Measurements from ENCODE around the gene COL10A1.
"Not testable (repeated sequence)": the region's sequence is repeated elsewhere in the genome, so short reads cannot be mapped to it uniquely, and the experiment has no call there.

Gene COL10A1

DNA sequence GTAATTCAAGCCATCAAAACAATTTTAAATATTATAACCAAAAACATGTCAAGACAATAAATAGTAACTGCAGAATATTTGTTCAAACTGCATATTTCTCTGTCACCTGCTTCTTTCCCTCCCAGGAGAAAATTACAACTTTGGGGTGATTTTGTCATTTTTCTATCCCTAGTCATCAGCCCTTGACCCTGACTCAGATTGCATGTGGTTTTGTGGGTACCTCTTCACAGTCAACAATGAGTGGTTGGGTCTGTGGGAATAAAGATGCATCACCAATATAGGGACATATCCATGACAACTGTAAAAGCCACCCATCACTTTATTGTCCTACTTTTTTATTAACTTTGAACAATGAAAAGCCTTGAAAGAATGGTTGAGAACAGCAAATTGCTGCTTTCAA lies 7.3 kb downstream of the COL10A1 start:
- DNase-seq, result no peak

DNA sequence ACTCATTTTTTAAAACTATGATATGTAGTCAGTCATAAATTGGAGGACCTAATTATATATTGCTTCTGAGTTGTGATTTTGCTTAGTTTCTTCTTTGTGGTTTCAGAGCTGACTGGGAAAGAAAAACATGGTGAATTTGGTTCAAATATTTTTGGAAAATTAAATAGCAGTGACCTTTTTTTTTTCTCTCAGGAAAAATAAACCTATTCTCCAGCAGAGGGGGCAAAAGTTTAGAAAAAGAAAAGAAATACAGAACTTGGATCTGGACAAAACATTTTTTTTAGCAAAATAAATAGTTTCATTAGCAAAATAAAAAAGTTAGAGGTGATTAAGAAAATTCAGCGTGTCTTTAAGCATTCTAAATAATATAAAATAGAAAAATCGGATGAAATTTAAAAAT lies 10.2 kb downstream of the COL10A1 start:
- DNase-seq, result no peak

DNA sequence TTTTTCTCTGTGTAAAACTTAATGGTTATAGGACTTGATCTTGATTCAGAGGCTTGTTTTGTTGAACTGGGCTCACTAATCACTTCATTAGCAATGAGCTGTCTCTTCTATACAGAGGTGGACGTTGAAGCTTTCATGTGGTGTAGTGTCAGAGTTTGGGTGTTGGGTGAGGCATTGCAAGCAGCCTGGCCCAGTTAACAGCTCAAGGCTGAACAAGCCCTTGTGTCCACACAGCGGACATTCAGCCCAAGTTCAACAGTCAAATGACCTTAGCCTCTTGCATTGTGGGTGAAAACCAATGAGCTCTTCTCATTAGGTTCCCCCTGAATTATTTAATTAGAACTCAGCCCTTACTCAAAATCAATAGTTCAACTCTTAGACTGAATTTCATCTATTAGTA lies 12.5 kb downstream of the COL10A1 start:
- DNase-seq, result no peak

DNA sequence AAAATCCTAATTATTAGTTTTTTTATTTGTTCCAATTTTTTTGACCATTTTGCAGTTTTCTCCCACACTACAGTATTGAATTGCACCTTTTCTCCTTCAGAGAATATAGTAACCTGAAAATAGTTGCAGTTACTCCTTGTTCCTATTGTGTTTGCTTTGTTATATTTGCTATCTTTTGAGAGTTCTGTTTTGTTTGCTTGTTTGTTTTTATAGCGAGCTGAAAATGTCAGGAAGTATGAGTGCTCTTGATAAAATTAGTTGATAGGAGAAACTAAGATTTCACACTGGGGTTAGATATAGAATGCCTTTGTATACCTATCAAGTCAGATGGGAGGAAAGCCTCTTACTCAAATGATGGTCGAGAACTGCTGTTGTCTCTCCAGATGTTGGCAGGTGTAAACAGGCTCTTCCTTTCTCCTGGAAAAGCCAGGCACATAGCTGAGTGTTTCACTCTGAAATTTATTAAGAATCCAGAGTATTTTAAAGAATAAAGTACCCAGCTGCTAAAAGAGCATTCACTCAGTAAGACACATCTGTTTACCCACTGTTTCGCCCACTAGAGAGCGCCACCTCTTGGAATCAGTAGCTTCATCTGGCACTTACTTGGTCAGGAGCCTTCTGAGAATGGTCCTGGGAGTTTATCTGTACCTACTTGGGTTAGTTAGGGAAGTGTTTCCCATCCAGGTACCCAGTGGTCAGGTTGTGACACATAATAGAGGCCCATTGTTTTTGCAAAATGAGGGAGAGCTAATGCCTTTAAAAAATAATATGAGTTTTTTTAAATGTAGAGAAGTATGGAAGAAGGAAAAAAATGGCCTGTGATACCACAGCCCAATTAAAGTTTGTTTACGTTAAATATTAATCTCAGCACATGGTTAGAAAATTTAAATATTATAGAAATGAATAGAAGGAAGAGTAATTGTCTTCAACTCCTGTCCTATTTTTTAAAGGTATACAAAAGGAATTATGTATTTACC lies 14.1 kb downstream of the COL10A1 start:
- DNase-seq, result peak; percentile 26

DNA sequence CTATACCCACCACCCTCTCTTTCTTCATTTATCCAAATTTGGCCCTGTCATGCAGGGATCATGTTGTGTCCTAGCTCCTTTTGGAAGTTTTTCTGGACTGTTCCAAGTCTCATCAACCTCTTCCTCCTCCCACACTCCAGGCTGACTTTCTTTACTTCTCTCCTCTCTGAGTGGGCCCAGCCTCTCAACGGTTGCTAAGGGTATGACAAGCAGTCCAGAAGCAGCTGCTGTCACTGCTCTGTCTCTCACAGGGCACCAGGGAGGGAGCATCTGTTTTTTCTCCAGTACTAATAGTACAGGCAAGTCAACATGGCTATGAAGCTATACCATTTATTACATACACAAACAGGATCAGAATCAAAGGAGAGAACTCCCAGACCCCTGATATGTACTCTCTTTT lies 17.1 kb downstream of the COL10A1 start:
- no peak for DNase-seq

DNA sequence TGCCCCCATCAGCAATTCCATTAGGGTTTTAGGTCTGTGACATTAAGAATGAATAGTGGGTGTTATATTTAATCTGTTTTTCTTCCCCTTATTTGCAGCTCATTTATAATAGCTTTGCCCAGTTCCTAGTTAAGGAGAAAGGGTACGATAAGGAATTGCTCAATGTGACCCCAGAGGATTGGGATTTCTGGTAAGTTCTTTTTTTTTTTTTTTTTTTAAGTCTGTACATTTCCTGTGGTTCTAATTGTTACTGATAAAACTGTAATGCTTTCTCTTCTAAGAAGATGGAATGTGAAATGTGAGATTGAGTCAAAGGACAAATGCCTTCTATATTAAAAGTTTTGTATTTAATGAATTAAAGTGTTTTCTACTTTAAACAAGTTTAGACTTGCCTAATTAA lies 19.8 kb downstream of the COL10A1 start:
- DNase-seq, result no peak

DNA sequence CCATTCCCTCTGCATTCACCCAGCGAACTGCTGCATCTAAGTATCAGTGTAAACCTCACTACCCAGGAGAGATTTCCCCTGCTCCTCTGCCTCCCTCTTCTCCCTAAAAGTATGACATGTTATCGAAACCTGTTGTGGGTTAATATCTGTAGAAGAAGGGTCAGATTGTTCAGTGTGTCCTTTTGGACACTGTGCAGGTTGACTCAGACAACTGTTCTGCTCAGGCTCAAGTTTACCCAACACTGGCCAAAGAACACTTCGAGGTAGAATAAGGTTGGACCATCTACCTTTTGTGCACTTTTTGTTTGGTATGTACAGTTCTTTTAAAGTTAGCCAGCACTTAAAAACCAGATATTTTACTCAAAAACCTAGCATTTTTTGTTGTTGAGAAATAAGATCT lies 20.7 kb downstream of the COL10A1 start:
- no peak for DNase-seq

DNA sequence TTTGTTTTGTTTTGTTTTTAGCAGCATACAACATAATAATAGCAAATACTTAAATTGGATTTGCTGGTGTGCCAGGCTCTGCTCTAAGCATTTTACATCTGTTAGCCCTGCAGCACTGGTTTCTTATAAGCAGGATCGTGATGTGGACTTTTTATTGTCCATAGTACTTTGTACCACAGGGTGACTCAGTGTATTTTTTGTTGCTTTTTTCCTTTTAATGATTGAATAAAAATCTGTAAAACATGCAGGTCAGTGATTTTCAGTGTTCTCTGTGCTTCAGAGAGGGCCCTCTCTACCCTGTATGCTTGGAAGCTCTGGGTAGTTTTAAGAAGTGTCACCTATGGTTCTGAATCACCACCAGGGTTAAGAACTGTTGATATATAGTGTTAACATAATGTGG lies 21.3 kb downstream of the COL10A1 start:
- DNase-seq, result no peak

DNA sequence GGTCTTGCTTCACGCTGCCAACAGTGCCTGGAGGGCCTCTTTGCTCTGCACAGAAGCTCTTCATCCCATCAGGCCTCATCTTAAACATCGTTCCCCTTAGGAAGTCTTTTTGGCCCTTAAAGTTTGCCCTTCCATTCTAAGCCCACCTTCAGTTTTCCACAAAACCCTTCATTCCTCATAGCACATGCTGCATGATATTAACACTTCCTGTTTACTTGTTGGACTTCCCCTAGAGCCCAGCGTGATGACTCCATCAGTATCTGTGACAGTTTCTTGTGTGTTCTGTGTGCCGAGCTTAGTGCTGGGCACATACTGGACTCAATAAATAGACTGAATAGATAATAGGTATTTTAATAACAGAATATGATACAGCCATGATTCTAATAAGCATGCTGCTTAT lies 23.1 kb downstream of the COL10A1 start:
- DNase-seq, result no peak

DNA sequence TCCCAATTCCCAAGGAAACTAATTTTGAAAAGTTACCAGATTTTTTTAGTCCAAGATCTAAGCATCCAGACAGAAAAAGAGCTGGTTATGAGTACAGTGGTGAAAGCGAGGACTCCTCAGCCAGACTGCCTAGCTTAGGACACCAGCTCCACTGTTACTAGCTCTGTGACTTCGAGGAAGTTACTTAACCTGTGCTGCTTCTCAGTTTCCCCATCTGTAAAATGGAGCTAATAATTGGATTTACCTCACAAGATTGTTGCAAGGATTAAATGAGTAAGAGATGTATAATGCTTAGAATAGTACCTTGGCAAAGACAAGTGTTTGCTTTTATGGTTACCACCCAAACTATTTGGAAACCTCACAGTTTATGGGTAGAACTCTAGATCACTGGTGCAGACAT lies 24.1 kb downstream of the COL10A1 start:
- no peak for DNase-seq

DNA sequence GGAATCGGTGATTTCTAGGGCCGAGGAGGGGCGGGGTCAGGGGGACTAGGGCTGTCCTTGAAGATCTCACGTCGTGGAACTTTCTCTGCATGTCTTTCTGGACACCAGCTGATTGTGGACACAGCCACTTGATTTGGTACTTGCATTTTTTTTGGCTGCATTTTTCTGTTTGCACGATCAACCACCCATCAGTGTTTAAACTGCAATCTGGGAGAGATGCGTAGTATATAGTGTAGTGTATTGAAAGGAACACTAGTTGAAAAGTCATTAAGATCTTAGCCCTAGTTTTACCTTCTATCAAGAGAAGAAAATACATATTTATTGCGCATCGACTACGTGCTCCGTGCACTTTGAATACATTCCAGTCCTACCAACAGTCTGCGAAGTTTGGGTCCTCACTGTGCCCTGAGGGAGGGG lies 24.6 kb downstream of the COL10A1 start:
- DNase-seq, result no peak

DNA sequence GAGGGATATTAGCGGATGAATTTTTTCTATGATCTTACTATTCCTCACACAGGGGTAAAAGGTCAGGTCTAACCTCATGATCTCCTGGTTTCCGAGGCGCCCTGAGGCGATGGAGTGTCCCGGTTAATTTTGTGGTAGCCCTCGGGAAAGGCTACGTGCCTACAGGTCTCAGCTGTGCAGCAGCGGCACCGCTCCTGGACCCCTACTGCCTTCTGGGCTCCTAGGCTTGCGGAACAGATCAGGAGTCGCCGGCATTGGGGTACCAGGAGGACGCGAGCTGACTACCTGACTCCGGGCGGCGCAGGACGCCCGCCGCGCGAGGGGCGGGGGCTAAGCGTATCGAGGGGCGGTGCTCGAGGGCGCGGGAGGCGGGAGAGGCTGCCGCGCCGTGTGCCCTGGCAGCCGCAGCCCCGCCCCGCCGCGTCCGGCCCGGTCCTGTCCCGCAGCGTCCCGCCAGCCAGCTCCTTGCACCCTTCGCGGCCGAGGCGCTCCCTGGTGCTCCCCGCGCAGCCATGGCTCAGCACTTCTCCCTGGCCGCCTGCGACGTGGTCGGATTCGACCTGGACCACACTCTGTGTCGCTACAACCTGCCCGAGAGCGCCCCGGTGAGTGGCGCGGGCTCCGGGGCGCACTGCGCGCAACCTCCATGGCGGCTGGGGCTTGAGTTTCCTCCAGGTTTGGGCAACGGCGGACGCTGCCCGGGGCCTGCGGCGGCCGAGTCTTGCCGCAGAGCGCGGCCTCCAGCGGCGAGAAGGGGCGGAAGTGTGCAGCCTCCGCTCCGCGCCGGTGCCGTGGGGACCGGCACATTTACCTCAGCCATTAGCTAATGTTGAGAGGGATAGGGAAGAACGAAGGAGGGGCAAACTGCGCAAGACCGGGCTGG lies 25.3 kb downstream of the COL10A1 start, which contains the start of gene NT5DC1:
Gene NT5DC1 (plus strand): TSS at position 435 of the 883 bp plus-strand sequence. CDS start 78 bp downstream, at position 513.
- peak; percentile 84 for DNase-seq

DNA sequence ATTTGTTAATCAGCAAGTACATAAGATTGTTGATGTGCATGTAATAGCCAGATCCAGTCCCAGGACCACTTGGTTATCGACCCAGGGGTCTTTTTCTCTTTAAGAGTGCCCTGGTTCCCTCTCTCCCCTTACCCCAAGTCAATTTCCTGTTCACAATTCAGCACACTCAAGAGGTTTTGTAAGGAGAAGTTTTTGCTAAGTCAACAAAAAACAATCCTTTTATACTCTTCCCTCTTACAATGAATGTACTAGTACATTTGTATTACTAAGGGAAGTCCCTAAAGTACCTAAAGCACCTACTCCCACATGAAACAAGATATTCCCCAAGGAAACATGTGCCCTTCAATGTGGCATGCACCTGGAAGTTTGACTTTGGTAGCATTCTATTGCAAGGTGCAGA lies 26.9 kb downstream of the COL10A1 start:
- DNase-seq, result no peak

DNA sequence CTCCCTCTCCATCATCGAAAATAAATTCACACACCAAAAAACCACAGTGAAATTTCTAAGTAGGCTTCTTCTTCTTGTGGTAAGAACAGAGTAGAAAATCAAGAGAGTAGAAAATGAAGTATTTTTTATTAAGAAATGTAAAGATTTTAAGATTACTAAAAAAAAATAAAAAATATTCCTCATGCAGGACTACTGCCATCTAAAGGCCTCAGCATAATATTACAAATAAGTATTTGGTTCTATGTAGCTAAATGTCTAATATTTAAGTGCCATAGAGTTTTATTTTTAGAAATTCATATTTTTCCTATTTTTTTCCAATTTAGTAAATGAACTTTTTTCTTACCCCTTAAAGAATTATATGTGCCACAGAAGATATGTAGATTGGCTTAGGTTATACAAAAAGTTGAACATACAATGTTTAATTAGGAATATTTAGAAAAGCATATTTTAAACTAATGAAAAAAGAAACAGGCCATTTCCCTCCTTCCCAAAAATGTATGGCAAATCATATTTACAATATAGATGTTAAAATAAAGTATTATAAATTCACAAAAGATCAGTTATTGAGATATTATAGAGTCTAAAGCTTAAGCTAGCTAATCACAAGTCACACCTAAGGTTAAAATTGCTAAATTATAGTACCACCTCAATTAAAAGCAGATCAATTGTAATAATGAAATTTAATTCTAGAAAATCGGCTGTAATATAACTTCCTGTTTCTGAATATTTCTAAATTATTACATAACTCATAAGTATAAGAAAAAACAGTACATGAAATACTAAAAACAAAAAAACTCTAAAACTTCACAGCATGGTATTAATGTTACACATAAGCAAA lies 28.7 kb downstream of the COL10A1 start:
- DNase-seq, result no peak

DNA sequence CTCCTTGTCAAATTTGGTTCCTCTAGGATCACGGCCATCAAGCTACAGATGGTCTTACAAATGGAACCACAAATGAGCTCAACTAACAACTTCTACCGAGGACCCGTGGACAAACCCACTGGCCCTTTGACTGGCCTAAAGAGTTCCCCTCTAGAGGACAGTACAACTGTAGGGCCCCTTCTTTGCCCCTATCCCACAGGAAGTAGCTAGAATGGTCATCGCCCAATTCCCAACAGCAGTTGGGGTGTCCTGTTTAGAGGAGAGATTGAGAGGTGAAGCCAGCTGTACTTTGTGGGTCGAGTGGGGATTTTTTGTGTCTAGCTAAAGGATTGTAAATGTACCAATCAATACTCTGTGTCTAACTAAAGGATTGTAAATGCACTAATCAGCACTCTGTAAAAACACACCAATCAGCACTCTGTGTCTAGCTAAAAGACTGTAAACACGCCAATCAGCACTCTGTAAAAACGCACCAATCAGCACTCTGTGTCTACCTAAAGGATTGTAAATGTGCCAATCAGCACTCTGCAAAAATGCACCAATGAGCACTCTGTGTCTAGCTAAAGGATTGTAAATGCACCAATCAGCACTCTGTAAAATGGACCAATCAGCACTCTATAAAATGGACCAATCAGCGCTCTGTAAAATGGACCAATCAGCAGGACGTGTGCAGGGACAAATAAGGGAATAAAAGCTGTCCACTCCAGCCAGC lies 29.7 kb downstream of the COL10A1 start:
- not testable (repeated sequence) for DNase-seq

DNA sequence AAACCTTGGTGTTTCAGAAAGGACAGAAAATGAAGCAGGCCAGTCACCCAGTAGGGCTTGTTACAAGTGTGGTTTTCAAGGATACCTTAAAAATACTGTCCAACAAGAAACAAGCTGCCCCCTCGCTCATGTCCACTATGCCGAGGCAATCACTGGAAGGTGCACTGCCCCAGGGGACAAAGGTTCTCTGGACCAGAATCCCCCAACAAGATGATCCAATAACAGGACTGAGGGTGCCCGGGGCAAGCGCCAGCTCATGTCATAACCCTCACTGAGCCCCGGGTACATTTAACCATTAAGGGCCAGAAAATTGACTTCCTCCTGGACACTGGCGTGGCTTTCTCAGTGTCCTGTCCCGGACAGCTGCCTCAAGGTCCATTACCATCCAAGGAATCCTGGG lies 31.9 kb downstream of the COL10A1 start:
- DNase-seq, result no peak

DNA sequence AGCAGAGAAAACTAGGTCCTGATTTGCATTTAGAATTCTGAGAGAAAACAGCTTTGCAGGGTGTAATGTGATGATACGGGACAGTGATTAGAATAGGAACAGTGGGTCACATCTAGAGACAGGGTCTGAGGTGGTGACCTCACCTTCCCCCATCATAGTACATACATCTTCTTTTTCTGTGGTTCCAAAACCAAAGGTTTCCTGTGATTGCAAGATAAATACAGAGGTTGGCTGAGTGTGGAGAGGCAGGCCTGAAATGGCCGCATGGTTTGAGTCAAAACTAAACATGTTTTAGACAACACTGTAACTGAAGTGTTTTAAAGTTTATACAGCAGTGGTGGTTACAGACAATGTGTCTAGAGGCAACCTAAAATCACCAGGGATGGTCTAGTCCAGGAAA lies 35.7 kb downstream of the COL10A1 start:
- no peak for DNase-seq

DNA sequence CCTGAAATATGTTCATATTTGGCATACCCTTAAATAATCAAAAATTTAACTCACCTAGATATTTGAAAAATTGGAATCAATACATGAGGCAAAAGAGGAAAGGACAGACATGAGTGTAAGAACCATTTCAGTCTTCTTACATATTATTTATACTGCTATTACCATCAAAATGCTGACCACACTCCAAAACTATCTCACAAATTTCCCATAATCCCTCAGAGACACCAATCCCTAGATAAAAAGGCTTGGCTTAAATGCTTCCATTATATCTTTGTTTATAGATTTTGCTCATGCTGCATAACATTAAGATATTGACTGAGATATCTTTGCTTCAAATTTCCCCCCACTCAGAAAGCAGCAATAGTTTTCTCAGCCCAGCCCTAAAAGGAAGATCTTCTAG lies 37.0 kb downstream of the COL10A1 start:
- DNase-seq, result no peak

DNA sequence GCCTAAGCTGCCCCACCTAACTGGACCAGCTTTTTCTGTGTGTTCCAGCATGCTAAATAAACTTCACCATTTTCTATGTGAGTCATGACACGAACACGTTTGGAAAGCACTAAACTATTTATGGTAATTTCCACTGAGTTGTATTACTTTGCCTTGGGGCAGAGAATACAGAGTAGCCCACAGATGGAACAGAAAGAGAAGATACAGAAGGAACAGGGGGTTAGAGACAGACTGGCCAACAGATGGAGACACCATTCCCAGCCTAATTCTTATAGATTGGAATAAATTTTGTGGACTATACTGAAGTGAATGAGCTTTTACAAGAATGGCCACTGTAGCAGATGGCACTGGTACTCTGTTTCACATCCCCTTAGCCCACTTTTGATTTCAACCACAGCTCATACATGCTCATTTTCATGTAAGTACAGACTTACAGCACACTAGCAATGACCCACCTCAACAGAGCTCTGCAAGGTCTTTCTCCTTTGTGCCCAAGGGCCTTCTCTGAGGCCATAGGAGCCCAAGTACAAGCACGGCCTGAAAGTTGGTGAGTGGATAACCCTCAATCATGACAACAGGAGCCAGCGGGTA lies 38.4 kb downstream of the COL10A1 start:
- DNase-seq, result no peak

DNA sequence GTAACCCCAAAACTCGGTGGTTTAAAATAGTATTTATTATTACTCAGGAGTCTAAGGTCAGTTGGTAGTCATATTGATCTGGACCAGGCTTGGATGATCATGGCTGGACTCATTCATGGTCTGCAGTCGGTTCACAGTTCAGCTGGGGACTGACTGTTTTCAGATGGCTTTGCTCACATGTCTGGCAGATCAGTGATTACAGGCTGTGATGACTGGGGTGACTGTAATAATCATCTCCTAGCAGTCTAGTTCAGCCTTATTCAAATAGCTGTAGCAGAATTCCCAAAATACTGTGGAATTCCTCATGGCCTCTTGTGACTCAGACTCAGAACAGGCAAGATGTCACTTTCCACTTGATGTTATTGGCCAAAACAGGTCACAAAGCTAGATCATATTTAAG lies 41.6 kb downstream of the COL10A1 start:
- no peak for DNase-seq

DNA sequence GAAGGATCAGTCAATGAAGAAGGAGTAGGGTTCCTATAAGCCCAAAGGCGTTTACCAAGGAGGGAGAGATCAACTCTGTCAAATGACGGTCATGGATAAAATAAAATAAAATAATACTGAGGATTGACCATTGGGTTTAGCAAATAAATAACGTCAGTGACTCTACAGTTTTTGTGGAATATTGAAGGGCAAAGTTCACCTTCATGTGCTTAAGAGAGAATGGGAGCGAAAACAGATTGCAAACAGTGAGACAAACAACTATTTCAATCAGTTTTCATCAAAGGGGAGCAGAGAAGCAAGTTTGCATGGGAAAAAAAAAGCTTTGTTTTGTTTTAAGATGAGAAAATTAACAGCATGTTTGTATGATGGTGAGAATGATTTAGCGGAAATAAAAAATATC lies 42.9 kb downstream of the COL10A1 start:
- DNase-seq, result no peak

DNA sequence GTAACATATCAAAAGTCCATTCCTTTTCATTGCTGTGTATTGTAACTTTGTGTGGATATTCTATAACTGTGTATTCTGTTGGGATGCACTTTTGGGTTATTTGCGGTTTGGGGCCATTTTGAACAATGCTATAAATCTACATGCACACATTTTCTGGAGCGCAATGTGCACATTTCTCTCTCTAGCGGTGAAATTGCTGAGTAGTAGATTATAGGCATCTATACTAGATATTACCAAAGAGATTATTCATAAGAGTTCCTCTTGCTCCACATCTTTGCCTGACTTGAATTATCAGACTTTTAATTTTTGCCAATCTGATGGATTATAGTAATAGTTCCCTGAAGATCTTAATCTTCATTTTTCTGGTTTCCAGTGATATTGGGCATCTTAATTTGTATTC lies 47.0 kb downstream of the COL10A1 start:
- no peak for DNase-seq
